AG09319 (cell line): ENCODE results near the gene IL15RA.
"Not testable (repeated sequence)": the region's sequence is repeated elsewhere in the genome, so short reads cannot be mapped to it uniquely, and the experiment has no call there.

ENCODE experiments used
- DNase-seq: peaks from one replicate; pipeline ENCODE4 v3.0.0-alpha.2; 2010; ENCODE audit warnings: low read depth; ENCODE audit errors: extremely low read depth
- TF ChIP-seq, protein P1 (sequence below): IDR thresholded peaks from 2 replicates; pipeline ENCODE4 v1.5.1; 2011; ENCODE audit warnings: low read depth, mild to moderate bottlenecking, inconsistent platforms, low read length, moderate library complexity

The IL15RA gene

DNA sequence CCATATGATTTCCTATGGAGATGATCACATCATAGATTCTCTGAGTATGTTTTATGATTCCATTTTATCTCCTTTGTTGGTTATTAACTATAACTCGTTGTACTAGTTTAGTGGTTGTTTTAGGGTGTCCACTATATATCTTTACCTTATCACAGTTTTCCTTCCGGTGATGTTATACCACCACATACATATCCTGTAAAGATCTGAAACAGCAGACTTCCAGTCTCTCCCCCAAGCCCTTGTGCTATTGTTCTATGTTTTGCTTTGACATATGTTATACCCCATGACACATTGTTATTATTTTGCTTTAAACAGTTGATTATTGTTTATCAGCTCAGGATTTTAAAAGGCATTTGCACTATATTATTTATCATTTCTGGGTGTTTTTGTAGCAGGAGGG lies 7.3 kb downstream of the IL15RA start:
- no peak for DNase-seq
- TF ChIP-seq, protein P1, sequence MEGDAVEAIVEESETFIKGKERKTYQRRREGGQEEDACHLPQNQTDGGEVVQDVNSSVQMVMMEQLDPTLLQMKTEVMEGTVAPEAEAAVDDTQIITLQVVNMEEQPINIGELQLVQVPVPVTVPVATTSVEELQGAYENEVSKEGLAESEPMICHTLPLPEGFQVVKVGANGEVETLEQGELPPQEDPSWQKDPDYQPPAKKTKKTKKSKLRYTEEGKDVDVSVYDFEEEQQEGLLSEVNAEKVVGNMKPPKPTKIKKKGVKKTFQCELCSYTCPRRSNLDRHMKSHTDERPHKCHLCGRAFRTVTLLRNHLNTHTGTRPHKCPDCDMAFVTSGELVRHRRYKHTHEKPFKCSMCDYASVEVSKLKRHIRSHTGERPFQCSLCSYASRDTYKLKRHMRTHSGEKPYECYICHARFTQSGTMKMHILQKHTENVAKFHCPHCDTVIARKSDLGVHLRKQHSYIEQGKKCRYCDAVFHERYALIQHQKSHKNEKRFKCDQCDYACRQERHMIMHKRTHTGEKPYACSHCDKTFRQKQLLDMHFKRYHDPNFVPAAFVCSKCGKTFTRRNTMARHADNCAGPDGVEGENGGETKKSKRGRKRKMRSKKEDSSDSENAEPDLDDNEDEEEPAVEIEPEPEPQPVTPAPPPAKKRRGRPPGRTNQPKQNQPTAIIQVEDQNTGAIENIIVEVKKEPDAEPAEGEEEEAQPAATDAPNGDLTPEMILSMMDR: no peak

DNA sequence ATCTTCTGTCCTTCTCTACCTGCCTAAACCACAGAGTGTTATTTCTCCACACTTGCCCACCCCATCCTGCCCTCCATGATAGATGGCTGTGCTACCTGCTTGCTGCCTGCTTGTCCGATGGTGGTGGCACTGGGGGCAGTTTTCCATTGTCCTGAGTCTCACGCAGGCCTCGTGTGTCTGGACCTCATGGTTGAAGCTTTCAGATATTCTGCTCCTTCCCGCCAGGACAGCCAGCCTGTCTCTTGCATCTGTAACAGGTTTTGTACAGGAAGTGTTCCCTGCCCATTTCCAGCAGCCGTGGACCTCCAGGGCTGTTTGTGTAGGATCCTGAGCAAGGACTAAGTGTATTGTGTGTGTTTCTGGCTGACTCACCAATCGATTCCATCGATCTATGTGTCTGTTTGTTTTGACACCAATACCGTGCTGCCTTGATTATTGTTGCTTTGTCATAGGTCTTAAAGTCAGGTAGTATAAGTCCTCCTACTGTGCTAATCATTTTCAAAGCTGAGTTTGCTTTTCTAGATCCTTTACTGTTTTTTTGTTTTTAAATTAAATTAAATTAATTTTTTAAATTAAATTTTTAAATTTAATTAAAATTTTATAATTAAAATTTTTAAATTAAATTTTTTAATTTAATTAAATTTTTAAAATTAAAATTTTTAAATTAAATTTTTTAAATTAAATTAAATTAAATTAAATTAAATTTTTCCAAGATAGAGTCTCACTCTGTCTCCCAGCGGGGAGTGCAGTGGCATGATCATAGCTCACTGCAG lies 8.5 kb downstream of the IL15RA start:
- DNase-seq: no peak
- TF ChIP-seq, protein P1: no peak

DNA sequence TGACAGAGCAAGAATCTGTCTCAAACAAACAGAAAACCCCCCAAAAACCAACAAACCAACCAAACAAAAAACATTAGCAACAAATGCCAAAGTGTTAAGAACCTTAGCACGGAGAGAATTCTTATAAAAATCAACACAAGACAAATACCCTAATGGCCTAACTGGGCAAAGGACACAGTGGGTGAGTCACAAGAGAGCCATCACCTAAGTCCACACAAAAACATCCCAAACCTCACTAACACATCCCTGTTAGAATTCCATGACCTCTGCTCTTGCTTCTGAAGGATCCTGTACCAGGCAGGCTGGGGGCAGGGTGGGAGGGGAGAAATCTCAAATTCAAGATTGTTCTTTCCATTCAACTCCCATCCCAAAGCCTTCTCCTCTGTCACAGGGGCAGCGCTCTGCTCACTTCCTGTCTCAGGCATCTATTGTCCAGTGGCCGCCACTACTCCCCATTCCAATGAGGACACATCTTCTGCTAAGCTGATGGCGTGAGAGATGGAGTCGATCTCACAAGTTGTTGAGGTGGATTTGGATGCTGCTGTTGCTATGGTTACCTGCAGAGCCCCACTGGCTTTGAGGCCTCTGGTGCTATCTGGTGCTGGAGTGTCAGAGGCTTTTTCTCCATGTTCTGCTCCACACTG lies 9.2 kb downstream of the IL15RA start:
- no peak for DNase-seq
- TF ChIP-seq, protein P1: no peak

GRCh38 chr10:5965266-5965665 lies 12.1 kb downstream of the IL15RA start:
- no peak for DNase-seq
- TF ChIP-seq, protein P1: no peak

- DNase-seq: no peak
- TF ChIP-seq, protein P1: no peak
Measured at GRCh38 chr10:5964736-5965135, 12.6 kb downstream of the IL15RA start.

DNA sequence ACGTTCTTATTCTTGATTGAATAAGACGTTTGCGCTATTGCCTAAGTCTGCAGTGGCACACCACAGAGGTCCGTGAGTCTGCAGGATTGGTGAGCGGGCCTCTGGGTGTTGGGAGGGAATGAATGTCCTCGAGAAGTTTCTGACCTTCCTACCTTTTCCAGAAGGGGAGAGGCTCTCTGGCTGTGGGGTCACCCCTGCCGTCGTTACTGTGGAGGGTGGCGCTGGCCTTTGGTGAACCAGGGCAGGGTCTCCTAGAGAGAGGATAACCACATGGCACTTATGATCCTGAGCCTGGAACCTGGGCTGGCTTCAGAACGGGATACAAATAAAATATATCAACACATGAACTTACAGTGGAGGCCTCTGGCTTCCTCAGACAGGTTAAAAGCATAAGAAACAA lies 13.8 kb downstream of the IL15RA start:
- no peak for DNase-seq
- TF ChIP-seq, protein P1: no peak

- TF ChIP-seq, protein P1: no peak
- no peak for DNase-seq
Measured at GRCh38 chr10:5963071-5963470, 14.3 kb downstream of the IL15RA start.

DNA sequence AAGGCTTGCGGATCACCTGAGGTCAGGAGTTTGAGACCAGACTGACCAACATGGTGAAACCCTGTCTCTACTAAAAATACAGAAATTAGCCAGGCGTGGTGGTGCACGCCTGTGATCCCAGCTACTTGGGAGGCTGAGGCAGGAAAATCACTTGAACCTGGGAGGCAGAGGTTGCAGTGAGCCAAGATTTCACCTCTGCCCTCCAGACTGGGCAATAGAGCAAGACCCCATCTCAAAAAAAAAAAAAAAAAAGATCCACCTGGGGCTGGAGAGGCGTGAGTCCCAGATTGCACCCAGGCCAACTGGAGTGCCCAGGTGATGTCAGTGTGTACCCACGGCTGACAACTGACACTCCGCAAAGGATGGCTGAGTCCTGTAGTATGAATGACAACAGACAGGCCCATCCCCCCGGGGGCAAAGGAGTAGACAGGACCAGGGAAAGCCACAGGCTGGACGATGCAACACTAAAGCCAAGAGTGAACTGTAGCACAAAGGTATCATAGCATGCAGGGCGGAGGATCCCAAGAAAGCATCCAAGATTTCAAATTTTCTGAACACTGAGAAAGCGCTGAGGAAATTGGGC lies 14.9 kb downstream of the IL15RA start:
- not testable (repeated sequence) for DNase-seq
